ENCODE data around the gene TEX53. TPM values are rescaled to one million over a fixed set of nuclear protein-coding genes. Genes with fewer than 3 reads are reported as not detected.

TEX53 gene
- total and polyA plus RNA-seq, 10 of the 15 experiments (the other 5 are each of a cell fraction or from before 2014, with no cell fraction given), result not detected

- no peaks in the 10 kb centered on the region for H3K79me2 ChIP-seq (ENCODE audit: control insufficient read depth, insufficient read depth, low read length)
- no peak overlapping the region for H3K4me2 ChIP-seq (ENCODE audit: control insufficient read depth, insufficient read depth)
- SMC1A ChIA-PET (ENCODE audit: uncharacterized antibody, unreplicated experiment), result interaction anchor here (1.0 to 3.5 kb wide), 4 partner anchors 16 to 337 kb away, joined by 3 to 12 read pairs (median 3); no protein-coding TSS in a partner anchor
- RAD21 ChIA-PET (ENCODE audit: unreplicated experiment), result interaction anchor here (1.0 to 2.2 kb wide), 3 partner anchors 10 to 57 kb away, joined by 3 to 5 read pairs (median 4); no protein-coding TSS in a partner anchor
- no peaks in the 10 kb centered on the region for H3K9me3 ChIP-seq (replicated peaks; ENCODE audit: control insufficient read depth, insufficient read depth, low read length)
- no peaks in the 10 kb centered on the region for H3K36me3 ChIP-seq (ENCODE audit: control insufficient read depth in 2 of 2, insufficient read depth in 2 of 2, low read length in 1 of 2)
- no peak overlapping the region for H2AFZ ChIP-seq (ENCODE audit: control insufficient read depth, low read depth, low read length)
- BruUV-seq (replicated peaks), result no TSS peak
- no peak overlapping the region for H3K4me3 ChIP-seq
- CTCF ChIA-PET, result interaction anchor here (0.9 to 11.6 kb wide), 4 partner anchors 12 to 337 kb away, joined by 3 to 135 read pairs (median 4); no protein-coding TSS in a partner anchor
- in situ Hi-C loops (cut with MboI), result loop anchor here (5.0 to 10.0 kb wide), 3 partner anchors 234 to 847 kb away; no protein-coding TSS in a partner anchor
- ATAC-seq (no peak), DNase-seq (ENCODE audit: low read depth, low spot score) (no peak), FAIRE-seq (no peak)
- no peaks in the 10 kb centered on the region for H4K20me1 ChIP-seq (ENCODE audit: control insufficient read depth, insufficient read depth)
- intact Hi-C loops (cut with micrococcal nuclease; ENCODE audit: unreplicated experiment), result no loop called here
- POLR2A ChIA-PET, result no interaction called here
- H3K9ac ChIP-seq (ENCODE audit: control insufficient read depth, insufficient read depth, low read length), result no peak overlapping the region
- H3K27me3 ChIP-seq (replicated peaks in 1 of 2; ENCODE audit: control insufficient read depth in 2 of 2, insufficient read depth in 2 of 2, low read length in 1 of 2), result peaks cover 0 to 9% of the 10 kb centered on the region in 2 experiments; a peak in 2 of 4 replicates
- 1% methylated on average over 3 of the region's 3 CpGs for WGBS (ENCODE audit: insufficient coverage, insufficient replicate concordance, low lambda C conversion rate, missing lambda C conversion rate)
- H3K4me1 ChIP-seq (ENCODE audit: control insufficient read depth, insufficient read depth, low read length), result no peaks in the 10 kb centered on the region
- no peak overlapping the region for H3K27ac ChIP-seq (ENCODE audit: control insufficient read depth, insufficient read depth)
- TF ChIP-seq BHLHE40 (IDR thresholded peaks at IDR 0.05; ENCODE audit: borderline replicate concordance in 1 of 2, low read depth in 2 of 2, low read length in 1 of 2) (no peak), RCOR1 (conservative IDR thresholded peaks at IDR 0.05; ENCODE audit: low read depth, low read length) (no peak), ATF3 (IDR thresholded peaks at IDR 0.05; ENCODE audit: borderline replicate concordance, extremely low read depth, low read depth, low read length) (no peak), IKZF1 (conservative IDR thresholded peaks at IDR 0.05) (no peak), STAT1 (conservative IDR thresholded peaks at IDR 0.05) (no peak), ESRRA (IDR thresholded peaks at IDR 0.05; ENCODE audit: low read length) (no peak), E2F8 (IDR thresholded peaks at IDR 0.05; ENCODE audit: low read depth, partially characterized antibody) (no peak), ELK1 (IDR thresholded peaks at IDR 0.05; ENCODE audit: low read depth, low read length) (no peak)
- TF ChIP-seq, protein P1, sequence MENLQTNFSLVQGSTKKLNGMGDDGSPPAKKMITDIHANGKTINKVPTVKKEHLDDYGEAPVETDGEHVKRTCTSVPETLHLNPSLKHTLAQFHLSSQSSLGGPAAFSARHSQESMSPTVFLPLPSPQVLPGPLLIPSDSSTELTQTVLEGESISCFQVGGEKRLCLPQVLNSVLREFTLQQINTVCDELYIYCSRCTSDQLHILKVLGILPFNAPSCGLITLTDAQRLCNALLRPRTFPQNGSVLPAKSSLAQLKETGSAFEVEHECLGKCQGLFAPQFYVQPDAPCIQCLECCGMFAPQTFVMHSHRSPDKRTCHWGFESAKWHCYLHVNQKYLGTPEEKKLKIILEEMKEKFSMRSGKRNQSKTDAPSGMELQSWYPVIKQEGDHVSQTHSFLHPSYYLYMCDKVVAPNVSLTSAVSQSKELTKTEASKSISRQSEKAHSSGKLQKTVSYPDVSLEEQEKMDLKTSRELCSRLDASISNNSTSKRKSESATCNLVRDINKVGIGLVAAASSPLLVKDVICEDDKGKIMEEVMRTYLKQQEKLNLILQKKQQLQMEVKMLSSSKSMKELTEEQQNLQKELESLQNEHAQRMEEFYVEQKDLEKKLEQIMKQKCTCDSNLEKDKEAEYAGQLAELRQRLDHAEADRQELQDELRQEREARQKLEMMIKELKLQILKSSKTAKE (IDR thresholded peaks at IDR 0.05; ENCODE audit: low read depth, poor library complexity, severe bottlenecking), result no peak
- TF ChIP-seq, protein P2, sequence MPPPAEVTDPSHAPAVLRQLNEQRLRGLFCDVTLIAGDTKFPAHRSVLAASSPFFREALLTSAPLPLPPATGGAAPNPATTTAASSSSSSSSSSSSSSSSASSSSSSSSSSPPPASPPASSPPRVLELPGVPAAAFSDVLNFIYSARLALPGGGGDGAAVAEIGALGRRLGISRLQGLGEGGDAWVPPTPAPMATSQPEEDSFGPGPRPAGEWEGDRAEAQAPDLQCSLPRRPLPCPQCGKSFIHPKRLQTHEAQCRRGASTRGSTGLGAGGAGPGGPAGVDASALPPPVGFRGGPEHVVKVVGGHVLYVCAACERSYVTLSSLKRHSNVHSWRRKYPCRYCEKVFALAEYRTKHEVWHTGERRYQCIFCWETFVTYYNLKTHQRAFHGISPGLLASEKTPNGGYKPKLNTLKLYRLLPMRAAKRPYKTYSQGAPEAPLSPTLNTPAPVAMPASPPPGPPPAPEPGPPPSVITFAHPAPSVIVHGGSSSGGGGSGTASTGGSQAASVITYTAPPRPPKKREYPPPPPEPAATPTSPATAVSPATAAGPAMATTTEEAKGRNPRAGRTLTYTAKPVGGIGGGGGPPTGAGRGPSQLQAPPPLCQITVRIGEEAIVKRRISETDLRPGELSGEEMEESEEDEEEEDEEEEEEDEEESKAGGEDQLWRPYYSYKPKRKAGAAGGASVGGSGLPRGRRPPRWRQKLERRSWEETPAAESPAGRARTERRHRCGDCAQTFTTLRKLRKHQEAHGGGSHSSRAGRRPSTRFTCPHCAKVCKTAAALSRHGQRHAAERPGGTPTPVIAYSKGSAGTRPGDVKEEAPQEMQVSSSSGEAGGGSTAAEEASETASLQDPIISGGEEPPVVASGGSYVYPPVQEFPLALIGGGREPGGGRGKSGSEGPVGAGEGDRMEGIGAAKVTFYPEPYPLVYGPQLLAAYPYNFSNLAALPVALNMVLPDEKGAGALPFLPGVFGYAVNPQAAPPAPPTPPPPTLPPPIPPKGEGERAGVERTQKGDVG (CRISPR knock-in tag; IDR thresholded peaks at IDR 0.05), result no peak
- TF ChIP-seq, protein P3, sequence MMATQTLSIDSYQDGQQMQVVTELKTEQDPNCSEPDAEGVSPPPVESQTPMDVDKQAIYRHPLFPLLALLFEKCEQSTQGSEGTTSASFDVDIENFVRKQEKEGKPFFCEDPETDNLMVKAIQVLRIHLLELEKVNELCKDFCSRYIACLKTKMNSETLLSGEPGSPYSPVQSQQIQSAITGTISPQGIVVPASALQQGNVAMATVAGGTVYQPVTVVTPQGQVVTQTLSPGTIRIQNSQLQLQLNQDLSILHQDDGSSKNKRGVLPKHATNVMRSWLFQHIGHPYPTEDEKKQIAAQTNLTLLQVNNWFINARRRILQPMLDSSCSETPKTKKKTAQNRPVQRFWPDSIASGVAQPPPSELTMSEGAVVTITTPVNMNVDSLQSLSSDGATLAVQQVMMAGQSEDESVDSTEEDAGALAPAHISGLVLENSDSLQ (IDR thresholded peaks at IDR 0.05), result no peak
Measured at GRCh38 chr9:114678130-114678529, 20.5 kb upstream of the TEX53 start.

Measured in GM12878 (cell line).